ENCODE measurements around the gene SLC5A3. TPM values are rescaled to one million over a fixed set of nuclear protein-coding genes. Genes with fewer than 3 reads are reported as not detected.

SLC5A3 gene
- total and polyA plus RNA-seq, 10 of the 15 experiments (the other 5 are each of a cell fraction or from before 2014, with no cell fraction given), result 3.3 to 21.4 (median 12.0) TPM

DNA sequence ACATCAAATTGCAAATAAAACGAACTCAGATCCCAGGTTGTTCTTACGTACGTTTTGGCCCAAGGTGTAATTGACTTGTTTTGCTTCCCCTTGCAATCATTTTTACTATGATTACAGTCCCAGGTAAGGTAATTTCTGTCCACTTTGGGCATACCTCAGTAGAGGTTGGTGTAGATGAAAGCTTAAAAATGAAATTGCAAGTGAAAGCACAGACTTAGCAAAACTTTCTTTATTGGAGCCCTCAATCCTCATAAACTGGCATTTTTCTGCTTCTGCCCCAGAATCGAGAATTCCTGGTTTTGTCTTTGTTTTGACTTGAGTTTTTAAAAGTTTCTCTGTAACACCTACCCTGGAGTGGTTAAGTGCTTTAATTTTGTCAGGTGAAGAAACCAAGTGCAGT, 9.4 kb downstream of the SLC5A3 start:
- no peaks in the 10 kb centered on the region for H3K9me3 ChIP-seq (replicated peaks; ENCODE audit: control insufficient read depth, insufficient read depth, low read length)
- BruUV-seq (replicated peaks), result no TSS peak
- TF ChIP-seq EED (IDR thresholded peaks at IDR 0.05; ENCODE audit: low read depth), result no peak
- TF ChIP-seq, protein P1, sequence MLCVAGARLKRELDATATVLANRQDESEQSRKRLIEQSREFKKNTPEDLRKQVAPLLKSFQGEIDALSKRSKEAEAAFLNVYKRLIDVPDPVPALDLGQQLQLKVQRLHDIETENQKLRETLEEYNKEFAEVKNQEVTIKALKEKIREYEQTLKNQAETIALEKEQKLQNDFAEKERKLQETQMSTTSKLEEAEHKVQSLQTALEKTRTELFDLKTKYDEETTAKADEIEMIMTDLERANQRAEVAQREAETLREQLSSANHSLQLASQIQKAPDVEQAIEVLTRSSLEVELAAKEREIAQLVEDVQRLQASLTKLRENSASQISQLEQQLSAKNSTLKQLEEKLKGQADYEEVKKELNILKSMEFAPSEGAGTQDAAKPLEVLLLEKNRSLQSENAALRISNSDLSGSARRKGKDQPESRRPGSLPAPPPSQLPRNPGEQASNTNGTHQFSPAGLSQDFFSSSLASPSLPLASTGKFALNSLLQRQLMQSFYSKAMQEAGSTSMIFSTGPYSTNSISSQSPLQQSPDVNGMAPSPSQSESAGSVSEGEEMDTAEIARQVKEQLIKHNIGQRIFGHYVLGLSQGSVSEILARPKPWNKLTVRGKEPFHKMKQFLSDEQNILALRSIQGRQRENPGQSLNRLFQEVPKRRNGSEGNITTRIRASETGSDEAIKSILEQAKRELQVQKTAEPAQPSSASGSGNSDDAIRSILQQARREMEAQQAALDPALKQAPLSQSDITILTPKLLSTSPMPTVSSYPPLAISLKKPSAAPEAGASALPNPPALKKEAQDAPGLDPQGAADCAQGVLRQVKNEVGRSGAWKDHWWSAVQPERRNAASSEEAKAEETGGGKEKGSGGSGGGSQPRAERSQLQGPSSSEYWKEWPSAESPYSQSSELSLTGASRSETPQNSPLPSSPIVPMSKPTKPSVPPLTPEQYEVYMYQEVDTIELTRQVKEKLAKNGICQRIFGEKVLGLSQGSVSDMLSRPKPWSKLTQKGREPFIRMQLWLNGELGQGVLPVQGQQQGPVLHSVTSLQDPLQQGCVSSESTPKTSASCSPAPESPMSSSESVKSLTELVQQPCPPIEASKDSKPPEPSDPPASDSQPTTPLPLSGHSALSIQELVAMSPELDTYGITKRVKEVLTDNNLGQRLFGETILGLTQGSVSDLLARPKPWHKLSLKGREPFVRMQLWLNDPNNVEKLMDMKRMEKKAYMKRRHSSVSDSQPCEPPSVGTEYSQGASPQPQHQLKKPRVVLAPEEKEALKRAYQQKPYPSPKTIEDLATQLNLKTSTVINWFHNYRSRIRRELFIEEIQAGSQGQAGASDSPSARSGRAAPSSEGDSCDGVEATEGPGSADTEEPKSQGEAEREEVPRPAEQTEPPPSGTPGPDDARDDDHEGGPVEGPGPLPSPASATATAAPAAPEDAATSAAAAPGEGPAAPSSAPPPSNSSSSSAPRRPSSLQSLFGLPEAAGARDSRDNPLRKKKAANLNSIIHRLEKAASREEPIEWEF (IDR thresholded peaks at IDR 0.05; ENCODE audit: insufficient replicate concordance, low read depth, low read length), result no peak
- ChIA-PET RAD21 (ENCODE audit: unreplicated experiment) (interaction anchor here (1.1 to 2.4 kb wide), 2 partner anchors 60 to 105 kb away, joined by 3 to 8 read pairs; no protein-coding TSS in a partner anchor), CTCF (interaction anchor here (0.6 to 6.2 kb wide), 3 partner anchors 8 to 159 kb away, joined by 3 to 29 read pairs (median 24); no protein-coding TSS in a partner anchor), SMC1A (ENCODE audit: uncharacterized antibody, unreplicated experiment) (interaction anchor here (1.1 to 2.2 kb wide), 4 partner anchors 10 to 168 kb away, joined by 3 to 11 read pairs (median 6); no protein-coding TSS in a partner anchor), POLR2A (interaction anchor here (1.0 to 2.5 kb wide), 2 partner anchors 11 to 106 kb away, joined by 3 to 8 read pairs; no protein-coding TSS in a partner anchor)
- no peak overlapping the region for H3K27ac ChIP-seq (ENCODE audit: control insufficient read depth, insufficient read depth)
- peaks cover 91% of the 10 kb centered on the region for H3K79me2 ChIP-seq (ENCODE audit: control insufficient read depth, insufficient read depth, low read length)
- H3K27me3 ChIP-seq (replicated peaks in 1 of 2; ENCODE audit: control insufficient read depth in 2 of 2, insufficient read depth in 2 of 2, low read length in 1 of 2), result no peaks in the 10 kb centered on the region
- DNase-seq (ENCODE audit: low read depth, low spot score), result no peak
- FAIRE-seq, result no peak
- H2AFZ ChIP-seq (ENCODE audit: control insufficient read depth, low read depth, low read length), result no peak overlapping the region
- peak; percentile 16; the same call in 1 of the 3 replicates for ATAC-seq
- H3K9ac ChIP-seq (ENCODE audit: control insufficient read depth, insufficient read depth, low read length), result no peak overlapping the region
- H3K36me3 ChIP-seq (ENCODE audit: control insufficient read depth in 2 of 2, insufficient read depth in 2 of 2, low read length in 1 of 2), result no peaks in the 10 kb centered on the region; a peak in 3 of 4 replicates
- in situ Hi-C loops (cut with MboI), result loop anchor here (10.0 kb wide), 1 partner anchor 158 kb away; no protein-coding TSS in a partner anchor
- H3K4me1 ChIP-seq (ENCODE audit: control insufficient read depth, insufficient read depth, low read length), result peaks cover 22% of the 10 kb centered on the region
- intact Hi-C loops (cut with micrococcal nuclease; ENCODE audit: unreplicated experiment), result no loop called here
- no peaks in the 10 kb centered on the region for H4K20me1 ChIP-seq (ENCODE audit: control insufficient read depth, insufficient read depth)
- 92% methylated on average over 4 of the region's 4 CpGs for WGBS (ENCODE audit: insufficient coverage, insufficient replicate concordance, low lambda C conversion rate, missing lambda C conversion rate)
- peak overlapping the region; percentile 3; the same call in 1 of the 2 replicates for H3K4me2 ChIP-seq (ENCODE audit: control insufficient read depth, insufficient read depth)
- peak overlapping the region; percentile 4; the same call in 1 of the 2 replicates for H3K4me3 ChIP-seq
